ENCODE data around the gene FLG.

DNA sequence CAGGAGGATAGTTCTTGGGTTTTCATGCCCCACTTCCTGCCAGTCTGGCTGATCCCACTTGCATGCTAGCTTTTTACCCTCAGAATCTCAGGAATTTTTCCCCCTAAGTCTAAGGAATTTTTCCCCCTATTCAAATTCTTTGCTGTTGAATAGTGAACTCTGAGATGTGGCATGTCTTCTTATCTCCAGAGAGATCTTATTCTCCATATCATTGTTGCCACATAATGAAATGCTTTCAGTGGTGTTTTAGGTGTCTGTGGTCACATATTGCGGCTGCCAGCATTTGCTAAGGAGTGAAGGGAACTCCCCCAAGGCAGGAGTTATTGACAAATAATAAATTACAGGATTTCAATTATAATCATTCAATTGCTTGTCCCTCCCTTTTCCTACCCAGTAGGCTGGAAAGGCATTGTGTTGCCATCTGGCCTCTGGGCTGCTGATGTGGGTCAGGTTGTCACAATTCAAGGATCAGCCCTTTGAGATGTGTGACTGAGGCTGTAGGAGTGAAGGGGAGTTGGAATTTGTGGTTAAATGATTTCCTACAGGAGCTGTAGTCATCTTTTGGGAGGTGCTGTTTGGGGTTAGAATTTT is 3.9 kb upstream of the FLG start:
- TF ChIP-seq FOXM1 (IDR thresholded peaks at IDR 0.05; ENCODE audit: borderline replicate concordance) (no peak), SP1 (IDR thresholded peaks at IDR 0.05) (no peak), ELF4 (IDR thresholded peaks at IDR 0.05) (no peak), SUZ12 (IDR thresholded peaks at IDR 0.05) (no peak), NFRKB (IDR thresholded peaks at IDR 0.05) (no peak), TARDBP (IDR thresholded peaks at IDR 0.05) (no peak), FOXK2 (IDR thresholded peaks at IDR 0.05) (no peak), HDGF (IDR thresholded peaks at IDR 0.05; ENCODE audit: borderline replicate concordance) (no peak)

Measured in HEK293T (cell line).